HCT116 (cell line): Measurements from ENCODE around the gene ZFP92. TPM values are rescaled to one million over a fixed set of nuclear protein-coding genes. Genes with fewer than 3 reads are reported as not detected.

Experiments used
- ATAC-seq: fragments of 200-7000 bp; cut with Tn5 transposase; 2 replicates; pipeline ENCODE4 v1.9.1; 2020; ENCODE audit warnings: mild to moderate bottlenecking, moderate library complexity
- BruUV-seq: library from RNA; stranded (reverse); fragments of 400-500 nt; replicated peaks from 2 replicates; lab custom pipeline; 2021; lab: Mats Ljungman, UMichigan
- CTCF ChIA-PET: fragments of 300-600 bp; sonication (Branson Sonifier 250); formaldehyde crosslinking; loops from one replicate; lab custom pipeline; 2021; ENCODE audit warnings: antibody characterized with exemption; lab: Charles Lee
- POLR2A ChIA-PET: fragments of 300-600, 350-600 bp; sonication (Branson Sonifier 250); formaldehyde crosslinking; loops from one replicate; lab custom pipeline; 2021; ENCODE audit warnings: antibody characterized with exemption; lab: Charles Lee
- RAD21 ChIA-PET, 2 experiments: fragments of 300-600 bp; sonication (Branson Sonifier 250); formaldehyde crosslinking; loops; one replicate each; lab custom pipeline; 2023; ENCODE audit warnings: low total read pairs in 2 of 2; ENCODE audit not compliant: uncharacterized antibody in 2 of 2, unreplicated experiment in 2 of 2, low non-redundant PET in 1 of 2; lab: Charles Lee
- DNase-seq: peaks from one replicate; pipeline ENCODE4 v3.0.0-alpha.2; 2010; ENCODE audit warnings: low read depth, low spot score
- H2AFZ ChIP-seq: fragments of 200-600 bp; shearing (Covaris generic), sonication (generic); 2 replicates; pipeline ENCODE4 v1.6.1; 2017; ENCODE audit warnings: low read depth, mixed run types, mixed read lengths, antibody characterized with exemption, low read length; ENCODE audit not compliant: poor library complexity, severe bottlenecking
- H3K27ac ChIP-seq: 2 replicates; pipeline ENCODE4 v1.5.1; 2012; ENCODE audit warnings: low read depth, low read length
- H3K27me3 ChIP-seq: fragments of 200-600 bp; sonication (generic); 2 replicates; pipeline ENCODE4 v1.6.1; 2016; ENCODE audit warnings: mixed run types, low read length, mixed read lengths; ENCODE audit not compliant: insufficient read depth
- H3K36me3 ChIP-seq, 2 experiments: fragments of 200-500 bp in 1 of 2; fragments of 200-600 bp in 1 of 2; sonication (Bioruptor generic) in 1 of 2; sonication (generic) in 1 of 2; 2 replicates each; pipeline versions ENCODE4 v1.5.1 to v1.6.1; 2014 to 2016; ENCODE audit warnings: low read length in 2 of 2, inconsistent platforms in 1 of 2, mixed read lengths in 1 of 2, mixed run types in 1 of 2; ENCODE audit not compliant: insufficient read depth in 2 of 2, control insufficient read depth in 1 of 2
- H3K4me1 ChIP-seq, 2 experiments: fragments of 200-600 bp in 1 of 2; sonication (generic) in 1 of 2; 2 replicates each; pipeline versions ENCODE4 v1.5.1 to v1.6.1; 2012 to 2017; ENCODE audit warnings: low read length in 2 of 2, inconsistent platforms in 1 of 2, mild to moderate bottlenecking in 1 of 2, mixed read lengths in 1 of 2, mixed run types in 1 of 2, moderate library complexity in 1 of 2; ENCODE audit not compliant: insufficient read depth in 2 of 2, control insufficient read depth in 1 of 2
- H3K4me2 ChIP-seq: fragments of 200-600 bp; sonication (generic); 2 replicates; pipeline ENCODE4 v1.6.1; 2017; ENCODE audit warnings: mixed run types, low read length, mixed read lengths
- H3K4me3 ChIP-seq, 2 experiments: fragments of 200-600 bp in 1 of 2; sonication (generic) in 1 of 2; replicated peaks in 1 of 2; 2 replicates each; pipeline ENCODE4 v1.5.1; 2011 to 2016; ENCODE audit warnings: low read length in 2 of 2, control low read depth in 1 of 2, low read depth in 1 of 2, mild to moderate bottlenecking in 1 of 2, mixed read lengths in 1 of 2, mixed run types in 1 of 2
- H3K79me2 ChIP-seq: fragments of 200-600 bp; sonication (generic); 2 replicates; pipeline ENCODE4 v1.6.1; 2017; ENCODE audit warnings: mild to moderate bottlenecking, mixed run types, low read length, moderate library complexity, mixed read lengths; ENCODE audit not compliant: insufficient read depth
- H3K9ac ChIP-seq: fragments of 200-600 bp; sonication (generic); 2 replicates; pipeline ENCODE4 v1.6.1; 2016; ENCODE audit warnings: low read length, mixed read lengths
- H3K9me2 ChIP-seq: fragments of 200-600 bp; sonication (generic), shearing (Covaris generic); 2 replicates; pipeline ENCODE4 v1.6.1; 2017; ENCODE audit warnings: mixed run types, mild to moderate bottlenecking, moderate library complexity; ENCODE audit not compliant: insufficient read depth
- H3K9me3 ChIP-seq, 2 experiments: fragments of 200-500 bp in 1 of 2; fragments of 200-600 bp in 1 of 2; sonication (Bioruptor generic) in 1 of 2; sonication (generic) in 1 of 2; 2 replicates each; pipeline ENCODE4 v1.6.1; 2014 to 2017; ENCODE audit warnings: low read length in 2 of 2, mixed read lengths in 2 of 2, inconsistent platforms in 1 of 2, low read depth in 1 of 2, mild to moderate bottlenecking in 1 of 2, mixed run types in 1 of 2, moderate library complexity in 1 of 2; ENCODE audit not compliant: control insufficient read depth in 1 of 2, insufficient read depth in 1 of 2
- H4K20me1 ChIP-seq: fragments of 200-600 bp; sonication (generic), shearing (Covaris generic); 2 replicates; pipeline ENCODE4 v1.6.1; 2017; ENCODE audit warnings: mixed run types, mild to moderate bottlenecking, moderate library complexity; ENCODE audit not compliant: insufficient read depth
- CBX3 ChIP-seq: IDR thresholded peaks from 2 replicates; pipeline ENCODE4 v1.6.1; 2012; ENCODE audit warnings: low read depth
- EGR1 ChIP-seq: IDR thresholded peaks from 2 replicates; pipeline ENCODE4 v1.6.1; 2012; ENCODE audit warnings: low read depth
- EZH2 ChIP-seq: fragments of 200-600 bp; sonication (generic); IDR thresholded peaks from 2 replicates; pipeline ENCODE4 v1.6.1; 2017; ENCODE audit warnings: antibody characterized with exemption, mixed run types
- EZH2phosphoT487 ChIP-seq: fragments of 200-600 bp; IDR thresholded peaks from 2 replicates; pipeline ENCODE4 v1.6.1; 2018; ENCODE audit warnings: antibody characterized with exemption, borderline replicate concordance
- FOSL1 ChIP-seq: IDR thresholded peaks from 2 replicates; pipeline ENCODE4 v1.6.1; 2012; ENCODE audit warnings: low read depth
- JUND ChIP-seq: IDR thresholded peaks from 2 replicates; pipeline ENCODE4 v1.6.1; 2012
- POLR2A ChIP-seq: IDR thresholded peaks from 2 replicates; pipeline ENCODE4 v1.7.0; 2011; ENCODE audit warnings: borderline replicate concordance; ENCODE audit not compliant: insufficient read depth, insufficient read length; ENCODE audit errors: extremely low read depth
- RAD21 ChIP-seq: IDR thresholded peaks from 2 replicates; pipeline ENCODE4 v1.6.1; 2012; ENCODE audit warnings: low read depth, mild to moderate bottlenecking
- SP1 ChIP-seq: IDR thresholded peaks from 2 replicates; pipeline ENCODE4 v1.6.1; 2012; ENCODE audit warnings: low read depth
- SRF ChIP-seq: IDR thresholded peaks from 2 replicates; pipeline ENCODE4 v1.6.1; 2012; ENCODE audit warnings: low read depth
- TCF7L2 ChIP-seq: IDR thresholded peaks from 2 replicates; pipeline ENCODE4 v1.7.0; 2011; ENCODE audit warnings: borderline replicate concordance, inconsistent platforms; ENCODE audit not compliant: insufficient read depth, insufficient read length; ENCODE audit errors: extremely low read depth
- YY1 ChIP-seq: IDR thresholded peaks from 2 replicates; pipeline ENCODE4 v1.6.1; 2011; ENCODE audit warnings: low read length, low read depth, moderate library complexity, mild to moderate bottlenecking; ENCODE audit not compliant: insufficient replicate concordance; ENCODE audit errors: extremely low read depth
- ZFX ChIP-seq: fragments of 450-650 bp; IDR thresholded peaks from 2 replicates; pipeline ENCODE4 v1.6.1; 2017
- ZNF274 ChIP-seq: fragments of 200-500 bp; sonication (Bioruptor generic); IDR thresholded peaks from 2 replicates; pipeline ENCODE4 v1.6.1; 2014; ENCODE audit warnings: mild to moderate bottlenecking, low read depth, low read length, inconsistent platforms
- intact Hi-C: fragments of 100-400 bp; cut with micrococcal nuclease; formaldehyde crosslinking; loops from 2 replicates; pipeline ENCODE4 v1.10.0; 2022
- total RNA-seq: library from RNA; stranded (reverse); gene quantifications from one replicate; pipeline ENCODE4 v1.2.1, GENCODE V29; 2021; ENCODE audit not compliant: unreplicated experiment
- TF ChIP-seq, protein P1 (sequence below): IDR thresholded peaks from 2 replicates; pipeline ENCODE4 v1.6.1; 2011; ENCODE audit warnings: mild to moderate bottlenecking, low read length, moderate library complexity; ENCODE audit not compliant: insufficient replicate concordance; ENCODE audit errors: extremely low read depth
- TF ChIP-seq, protein P2 (sequence below), 3 experiments: fragments of 200-600 bp in 1 of 3; sonication (generic) in 1 of 3; IDR thresholded peaks in 2 of 3; conservative IDR thresholded peaks in 1 of 3; 2 replicates each; pipeline ENCODE4 v1.5.1; 2012 to 2017; ENCODE audit warnings: low read depth in 2 of 3, low read length in 2 of 3, antibody characterized with exemption in 1 of 3, borderline replicate concordance in 1 of 3, control low read depth in 1 of 3, mild to moderate bottlenecking in 1 of 3, mixed read lengths in 1 of 3, mixed run types in 1 of 3, moderate library complexity in 1 of 3; ENCODE audit not compliant: insufficient read depth in 1 of 3
- TF ChIP-seq, protein P3 (sequence below): IDR thresholded peaks from 2 replicates; pipeline ENCODE4 v1.6.1; 2012
- TF ChIP-seq, protein P4 (sequence below): IDR thresholded peaks from 2 replicates; pipeline ENCODE4 v1.6.1; 2012; ENCODE audit warnings: low read depth
- TF ChIP-seq, protein P5 (sequence below): IDR thresholded peaks from 2 replicates; pipeline ENCODE4 v1.6.1; 2012

Gene ZFP92
- total RNA-seq, 1 experiment from 2014 or later: not detected

DNA sequence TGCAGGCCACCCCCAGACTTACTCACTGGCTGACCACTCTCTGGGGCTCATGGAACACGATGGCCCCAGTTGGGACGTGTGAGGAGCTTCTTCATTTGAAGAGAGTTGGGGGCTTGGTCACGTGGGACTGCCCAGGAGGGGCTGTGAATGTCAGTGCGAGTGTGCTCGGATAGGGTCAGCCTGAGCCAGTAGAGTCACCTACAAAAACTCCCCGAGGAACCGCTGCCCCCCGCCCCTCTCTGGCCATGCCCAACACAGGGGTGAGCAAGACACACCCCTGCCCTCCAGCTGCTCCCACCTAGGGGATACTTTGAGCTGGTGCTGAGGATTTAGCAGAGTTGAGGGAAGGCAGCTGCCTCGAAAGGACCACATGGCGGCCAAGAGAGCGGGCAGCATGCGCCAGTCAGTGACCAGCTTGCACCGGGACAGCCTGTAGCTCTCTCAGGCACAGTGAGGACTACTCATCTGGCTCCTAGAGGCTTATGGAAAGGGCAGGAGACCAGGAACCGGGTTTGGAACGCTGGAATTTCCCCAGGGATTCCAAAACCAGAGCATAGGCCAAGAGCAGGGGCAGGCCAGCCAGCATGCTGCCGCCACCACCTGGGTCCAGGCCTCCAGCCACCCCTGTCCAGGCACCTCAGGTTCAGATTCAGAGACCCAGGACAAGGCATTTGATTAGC lies 18.5 kb upstream of the ZFP92 start:
- BruUV-seq: no TSS peak
- Histone ChIP-seq H2AFZ (no peak overlapping the region), H3K9ac (no peak overlapping the region), H3K27ac (no peak overlapping the region), H3K4me3 (no peak overlapping the region), H3K4me1 (no peaks in the 10 kb centered on the region), H3K79me2 (no peaks in the 10 kb centered on the region), H3K27me3 (no peaks in the 10 kb centered on the region), H3K36me3 (no peaks in the 10 kb centered on the region), H3K4me2 (no peak overlapping the region), H3K9me3 (no peaks in the 10 kb centered on the region), H4K20me1 (no peaks in the 10 kb centered on the region), H3K9me2 (no peaks in the 10 kb centered on the region)
- intact Hi-C loops: no loop called here
- TF ChIP-seq TCF7L2 (no peak), SP1 (no peak), YY1 (no peak), JUND (no peak), EZH2phosphoT487 (no peak), SRF (no peak), ZNF274 (no peak), EZH2 (no peak), ZFX (no peak), FOSL1 (no peak), RAD21 (no peak), EGR1 (no peak), CBX3 (no peak), POLR2A (no peak)
- TF ChIP-seq, protein P1, sequence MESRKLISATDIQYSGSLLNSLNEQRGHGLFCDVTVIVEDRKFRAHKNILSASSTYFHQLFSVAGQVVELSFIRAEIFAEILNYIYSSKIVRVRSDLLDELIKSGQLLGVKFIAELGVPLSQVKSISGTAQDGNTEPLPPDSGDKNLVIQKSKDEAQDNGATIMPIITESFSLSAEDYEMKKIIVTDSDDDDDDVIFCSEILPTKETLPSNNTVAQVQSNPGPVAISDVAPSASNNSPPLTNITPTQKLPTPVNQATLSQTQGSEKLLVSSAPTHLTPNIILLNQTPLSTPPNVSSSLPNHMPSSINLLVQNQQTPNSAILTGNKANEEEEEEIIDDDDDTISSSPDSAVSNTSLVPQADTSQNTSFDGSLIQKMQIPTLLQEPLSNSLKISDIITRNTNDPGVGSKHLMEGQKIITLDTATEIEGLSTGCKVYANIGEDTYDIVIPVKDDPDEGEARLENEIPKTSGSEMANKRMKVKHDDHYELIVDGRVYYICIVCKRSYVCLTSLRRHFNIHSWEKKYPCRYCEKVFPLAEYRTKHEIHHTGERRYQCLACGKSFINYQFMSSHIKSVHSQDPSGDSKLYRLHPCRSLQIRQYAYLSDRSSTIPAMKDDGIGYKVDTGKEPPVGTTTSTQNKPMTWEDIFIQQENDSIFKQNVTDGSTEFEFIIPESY: no peak
- TF ChIP-seq, protein P2, sequence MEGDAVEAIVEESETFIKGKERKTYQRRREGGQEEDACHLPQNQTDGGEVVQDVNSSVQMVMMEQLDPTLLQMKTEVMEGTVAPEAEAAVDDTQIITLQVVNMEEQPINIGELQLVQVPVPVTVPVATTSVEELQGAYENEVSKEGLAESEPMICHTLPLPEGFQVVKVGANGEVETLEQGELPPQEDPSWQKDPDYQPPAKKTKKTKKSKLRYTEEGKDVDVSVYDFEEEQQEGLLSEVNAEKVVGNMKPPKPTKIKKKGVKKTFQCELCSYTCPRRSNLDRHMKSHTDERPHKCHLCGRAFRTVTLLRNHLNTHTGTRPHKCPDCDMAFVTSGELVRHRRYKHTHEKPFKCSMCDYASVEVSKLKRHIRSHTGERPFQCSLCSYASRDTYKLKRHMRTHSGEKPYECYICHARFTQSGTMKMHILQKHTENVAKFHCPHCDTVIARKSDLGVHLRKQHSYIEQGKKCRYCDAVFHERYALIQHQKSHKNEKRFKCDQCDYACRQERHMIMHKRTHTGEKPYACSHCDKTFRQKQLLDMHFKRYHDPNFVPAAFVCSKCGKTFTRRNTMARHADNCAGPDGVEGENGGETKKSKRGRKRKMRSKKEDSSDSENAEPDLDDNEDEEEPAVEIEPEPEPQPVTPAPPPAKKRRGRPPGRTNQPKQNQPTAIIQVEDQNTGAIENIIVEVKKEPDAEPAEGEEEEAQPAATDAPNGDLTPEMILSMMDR (IDR thresholded peaks at IDR 0.05 in 2 of 3, conservative IDR thresholded peaks at IDR 0.05 in 1 of 3; ENCODE audit: borderline replicate concordance in 1 of 3, insufficient read depth in 1 of 3, low read depth in 2 of 3, low read length in 2 of 3): no peak
- TF ChIP-seq, protein P3, sequence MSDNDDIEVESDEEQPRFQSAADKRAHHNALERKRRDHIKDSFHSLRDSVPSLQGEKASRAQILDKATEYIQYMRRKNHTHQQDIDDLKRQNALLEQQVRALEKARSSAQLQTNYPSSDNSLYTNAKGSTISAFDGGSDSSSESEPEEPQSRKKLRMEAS: no peak
- TF ChIP-seq, protein P4, sequence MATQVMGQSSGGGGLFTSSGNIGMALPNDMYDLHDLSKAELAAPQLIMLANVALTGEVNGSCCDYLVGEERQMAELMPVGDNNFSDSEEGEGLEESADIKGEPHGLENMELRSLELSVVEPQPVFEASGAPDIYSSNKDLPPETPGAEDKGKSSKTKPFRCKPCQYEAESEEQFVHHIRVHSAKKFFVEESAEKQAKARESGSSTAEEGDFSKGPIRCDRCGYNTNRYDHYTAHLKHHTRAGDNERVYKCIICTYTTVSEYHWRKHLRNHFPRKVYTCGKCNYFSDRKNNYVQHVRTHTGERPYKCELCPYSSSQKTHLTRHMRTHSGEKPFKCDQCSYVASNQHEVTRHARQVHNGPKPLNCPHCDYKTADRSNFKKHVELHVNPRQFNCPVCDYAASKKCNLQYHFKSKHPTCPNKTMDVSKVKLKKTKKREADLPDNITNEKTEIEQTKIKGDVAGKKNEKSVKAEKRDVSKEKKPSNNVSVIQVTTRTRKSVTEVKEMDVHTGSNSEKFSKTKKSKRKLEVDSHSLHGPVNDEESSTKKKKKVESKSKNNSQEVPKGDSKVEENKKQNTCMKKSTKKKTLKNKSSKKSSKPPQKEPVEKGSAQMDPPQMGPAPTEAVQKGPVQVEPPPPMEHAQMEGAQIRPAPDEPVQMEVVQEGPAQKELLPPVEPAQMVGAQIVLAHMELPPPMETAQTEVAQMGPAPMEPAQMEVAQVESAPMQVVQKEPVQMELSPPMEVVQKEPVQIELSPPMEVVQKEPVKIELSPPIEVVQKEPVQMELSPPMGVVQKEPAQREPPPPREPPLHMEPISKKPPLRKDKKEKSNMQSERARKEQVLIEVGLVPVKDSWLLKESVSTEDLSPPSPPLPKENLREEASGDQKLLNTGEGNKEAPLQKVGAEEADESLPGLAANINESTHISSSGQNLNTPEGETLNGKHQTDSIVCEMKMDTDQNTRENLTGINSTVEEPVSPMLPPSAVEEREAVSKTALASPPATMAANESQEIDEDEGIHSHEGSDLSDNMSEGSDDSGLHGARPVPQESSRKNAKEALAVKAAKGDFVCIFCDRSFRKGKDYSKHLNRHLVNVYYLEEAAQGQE: no peak
- TF ChIP-seq, protein P5, sequence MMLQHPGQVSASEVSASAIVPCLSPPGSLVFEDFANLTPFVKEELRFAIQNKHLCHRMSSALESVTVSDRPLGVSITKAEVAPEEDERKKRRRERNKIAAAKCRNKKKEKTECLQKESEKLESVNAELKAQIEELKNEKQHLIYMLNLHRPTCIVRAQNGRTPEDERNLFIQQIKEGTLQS: no peak
- no peak for DNase-seq
- ChIA-PET CTCF (no interaction called here), RAD21 (no interaction called here), POLR2A (no interaction called here)
- ATAC-seq: no peak
